Measurements from ENCODE around the gene OR10G2. TPM values are rescaled to one million over a fixed set of nuclear protein-coding genes. Genes with fewer than 3 reads are reported as not detected.

OR10G2 gene
- total RNA-seq: not detected in 2 replicates

DNA sequence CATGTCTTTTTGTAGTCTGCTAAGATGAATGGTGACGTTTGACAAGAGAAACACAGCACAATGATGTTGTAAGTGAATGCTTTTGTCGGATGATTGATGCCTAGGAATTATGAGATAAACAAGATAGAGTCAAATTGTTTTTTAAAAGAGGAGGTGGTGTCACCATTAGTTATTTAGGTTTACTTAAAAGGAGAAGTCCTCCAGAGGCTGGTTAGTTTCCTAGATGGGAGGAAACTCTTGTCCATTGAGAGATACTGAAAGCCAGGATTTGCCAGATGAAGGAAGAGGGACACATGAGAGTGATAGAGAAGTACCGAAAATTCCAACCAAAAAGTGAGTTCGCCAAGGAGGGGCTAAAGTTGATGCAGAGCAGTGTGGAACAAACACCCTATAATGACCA, at the start of gene OR10G2:
Gene OR10G2 (minus strand): TSS at position 101 of the 400 bp plus-strand sequence. CDS start 98 bp downstream, at position 3.

DNA sequence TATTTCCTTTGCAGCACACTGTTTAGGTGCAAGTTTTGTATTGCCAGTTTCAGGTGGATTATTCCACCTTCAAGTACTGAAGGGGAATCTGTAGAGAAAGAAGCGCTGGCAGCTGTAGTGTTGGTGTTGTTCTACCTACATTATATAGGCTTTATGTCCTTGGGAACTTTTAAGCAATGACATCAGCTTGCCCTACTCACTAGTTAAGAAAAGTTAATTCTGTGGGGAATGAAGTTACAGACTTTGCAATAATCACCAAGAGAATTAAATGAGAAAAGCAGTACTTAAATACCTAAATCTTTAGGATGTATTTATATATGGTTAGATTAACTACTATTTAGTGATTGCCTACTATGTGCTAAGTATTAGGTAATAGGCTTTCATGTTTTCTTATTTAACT, 39.0 kb upstream of the OR10G2 start, which contains the start of gene OR4E1:
Gene OR4E1 (minus strand): TSS at position 101 of the 400 bp plus-strand sequence. CDS start 2,883 bp downstream, outside the sequence.

DNA sequence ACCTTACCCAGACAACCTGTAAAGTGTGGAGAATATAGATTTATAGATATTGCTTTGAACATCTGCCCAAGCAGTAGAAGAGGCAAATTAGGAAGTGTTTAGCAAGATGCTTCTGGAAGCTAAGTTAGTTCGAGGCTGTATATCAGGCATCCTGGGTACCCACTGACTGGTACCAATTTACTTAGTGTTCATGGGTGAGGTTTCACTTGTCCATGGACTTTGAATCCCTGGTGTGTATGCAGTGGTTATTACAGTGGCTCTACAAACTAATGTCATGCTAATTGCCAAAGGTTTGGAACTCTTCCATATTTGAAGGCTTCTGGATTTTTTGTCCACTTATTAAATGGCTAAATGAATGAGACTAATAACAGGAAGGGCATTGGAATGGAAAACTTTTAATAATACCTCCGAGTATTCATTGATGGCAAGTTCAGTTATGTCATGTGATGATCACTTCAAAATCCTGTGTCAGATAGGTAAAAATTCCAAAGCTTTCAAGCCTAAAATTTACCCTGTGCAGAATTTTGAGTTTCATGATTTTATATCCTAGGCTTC, 18.7 kb upstream of the OR10G2 start, which contains the start of gene OR4E2:
Gene OR4E2 (plus strand): TSS at position 505 of the 555 bp plus-strand sequence. CDS start 11,248 bp downstream, outside the sequence.

Other genes starting within 250 kb of the OR10G2 start
- gene CHD8, start 178.8 kb downstream of the OR10G2 start, total RNA-seq: 78.2 and 80.3 TPM in 2 replicates
- 28.7 and 30.2 TPM in 2 replicates for gene RAB2B, start 158.0 kb downstream of the OR10G2 start, total RNA-seq
- gene TOX4, start 157.7 kb downstream of the OR10G2 start, total RNA-seq: 37.6 and 49.0 TPM in 2 replicates
- gene METTL3, start 123.6 kb downstream of the OR10G2 start, total RNA-seq: 80.7 and 82.2 TPM in 2 replicates
- gene SALL2, start 108.6 kb downstream of the OR10G2 start, total RNA-seq: 1.9 and 3.4 TPM in 2 replicates
- gene OR10G3, start 54.9 kb downstream of the OR10G2 start, total RNA-seq: not detected in 2 replicates
- not detected in 2 replicates for gene OR4E2, start 18.9 kb upstream of the OR10G2 start, total RNA-seq
- gene OR4E1, start 38.9 kb upstream of the OR10G2 start, total RNA-seq: not detected in 2 replicates